ENCODE results near the gene HSPA8.
A peak's percentile ranks its signal among the peaks of the same experiment; 100 is the strongest.

GRCh38 chr11:123111465-123111864, 49.5 kb upstream of the HSPA8 start:
- TF ChIP-seq, protein P1, sequence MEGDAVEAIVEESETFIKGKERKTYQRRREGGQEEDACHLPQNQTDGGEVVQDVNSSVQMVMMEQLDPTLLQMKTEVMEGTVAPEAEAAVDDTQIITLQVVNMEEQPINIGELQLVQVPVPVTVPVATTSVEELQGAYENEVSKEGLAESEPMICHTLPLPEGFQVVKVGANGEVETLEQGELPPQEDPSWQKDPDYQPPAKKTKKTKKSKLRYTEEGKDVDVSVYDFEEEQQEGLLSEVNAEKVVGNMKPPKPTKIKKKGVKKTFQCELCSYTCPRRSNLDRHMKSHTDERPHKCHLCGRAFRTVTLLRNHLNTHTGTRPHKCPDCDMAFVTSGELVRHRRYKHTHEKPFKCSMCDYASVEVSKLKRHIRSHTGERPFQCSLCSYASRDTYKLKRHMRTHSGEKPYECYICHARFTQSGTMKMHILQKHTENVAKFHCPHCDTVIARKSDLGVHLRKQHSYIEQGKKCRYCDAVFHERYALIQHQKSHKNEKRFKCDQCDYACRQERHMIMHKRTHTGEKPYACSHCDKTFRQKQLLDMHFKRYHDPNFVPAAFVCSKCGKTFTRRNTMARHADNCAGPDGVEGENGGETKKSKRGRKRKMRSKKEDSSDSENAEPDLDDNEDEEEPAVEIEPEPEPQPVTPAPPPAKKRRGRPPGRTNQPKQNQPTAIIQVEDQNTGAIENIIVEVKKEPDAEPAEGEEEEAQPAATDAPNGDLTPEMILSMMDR (conservative IDR thresholded peaks at IDR 0.05; ENCODE audit: low read length), result peak; percentile 91
- no peak for TF ChIP-seq EZH2phosphoT487 (IDR thresholded peaks at IDR 0.05; ENCODE audit: borderline replicate concordance)

Measured in Loucy (cell line).